B cell (primary cell): Measurements from ENCODE around the gene MAPRE2.

ENCODE experiments used
- CTCF ChIP-seq: fragments of 200-600 bp; IDR thresholded peaks from one replicate; pipeline ENCODE4 v1.8.0; 2022; ENCODE audit warnings: antibody characterized with exemption, mild to moderate bottlenecking
- EZH2 ChIP-seq: IDR thresholded peaks from 2 replicates; pipeline ENCODE4 v1.6.1; 2012; ENCODE audit warnings: borderline replicate concordance, low read depth, mild to moderate bottlenecking, moderate library complexity, low read length; ENCODE audit not compliant: insufficient read depth, poor library complexity, severe bottlenecking

GRCh38 chr18:35061336-35061735 is 20.1 kb downstream of the MAPRE2 start:
- TF ChIP-seq EZH2 (no peak), CTCF (no peak)
